Measurements from ENCODE around the gene DOP1B.

The DOP1B gene

DNA sequence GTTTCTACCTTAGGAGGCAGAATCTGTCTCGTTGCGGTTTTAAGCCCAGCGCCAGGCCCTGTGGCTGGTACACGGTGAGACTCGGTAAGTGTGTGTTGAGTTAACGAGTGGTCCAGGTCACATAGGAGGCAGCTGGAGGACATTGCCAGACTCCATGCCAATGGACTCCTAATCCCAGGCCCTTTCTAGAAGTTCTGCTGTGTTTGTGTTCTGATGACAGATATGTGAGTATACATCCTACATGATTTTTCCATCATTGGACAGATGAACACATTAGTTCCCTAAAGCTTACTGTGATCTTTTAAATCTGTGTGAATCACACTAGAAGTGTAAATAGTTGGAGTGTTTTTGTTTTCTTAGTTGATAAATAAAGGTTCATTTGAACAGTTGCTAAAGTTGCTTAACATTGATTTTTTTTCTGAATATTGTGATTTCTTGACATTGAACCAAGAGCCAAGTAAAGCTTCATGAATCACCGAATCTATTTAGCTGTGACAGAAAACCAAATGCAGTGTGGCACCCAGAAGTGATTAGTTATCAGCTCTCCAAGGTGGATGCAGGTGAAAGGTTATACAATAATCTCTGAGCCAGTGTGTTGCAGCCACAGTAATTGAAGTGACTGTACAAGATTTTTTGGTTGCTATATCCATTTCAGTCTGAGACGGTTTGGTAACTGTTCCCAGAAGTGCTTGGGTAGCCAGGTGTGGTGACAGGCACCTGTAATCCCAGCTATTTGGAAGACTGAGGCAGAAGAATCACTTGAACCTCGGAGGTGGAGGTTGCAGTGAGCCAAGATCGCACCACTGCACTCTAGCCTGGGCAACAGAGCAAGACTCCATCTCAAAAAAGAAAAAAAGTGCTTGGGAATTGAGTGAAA, 46.3 kb downstream of the DOP1B start:
- Histone ChIP-seq H3K4me3 (ENCODE audit: low read depth, low read length) (no peak overlapping the region), H3K4me1 (no peaks in the 10 kb centered on the region), H3K27me3 (no peaks in the 10 kb centered on the region), H3K9me3 (no peaks in the 10 kb centered on the region), H3K36me3 (no peaks in the 10 kb centered on the region)
- no peak for DNase-seq
- TF ChIP-seq, protein P1, sequence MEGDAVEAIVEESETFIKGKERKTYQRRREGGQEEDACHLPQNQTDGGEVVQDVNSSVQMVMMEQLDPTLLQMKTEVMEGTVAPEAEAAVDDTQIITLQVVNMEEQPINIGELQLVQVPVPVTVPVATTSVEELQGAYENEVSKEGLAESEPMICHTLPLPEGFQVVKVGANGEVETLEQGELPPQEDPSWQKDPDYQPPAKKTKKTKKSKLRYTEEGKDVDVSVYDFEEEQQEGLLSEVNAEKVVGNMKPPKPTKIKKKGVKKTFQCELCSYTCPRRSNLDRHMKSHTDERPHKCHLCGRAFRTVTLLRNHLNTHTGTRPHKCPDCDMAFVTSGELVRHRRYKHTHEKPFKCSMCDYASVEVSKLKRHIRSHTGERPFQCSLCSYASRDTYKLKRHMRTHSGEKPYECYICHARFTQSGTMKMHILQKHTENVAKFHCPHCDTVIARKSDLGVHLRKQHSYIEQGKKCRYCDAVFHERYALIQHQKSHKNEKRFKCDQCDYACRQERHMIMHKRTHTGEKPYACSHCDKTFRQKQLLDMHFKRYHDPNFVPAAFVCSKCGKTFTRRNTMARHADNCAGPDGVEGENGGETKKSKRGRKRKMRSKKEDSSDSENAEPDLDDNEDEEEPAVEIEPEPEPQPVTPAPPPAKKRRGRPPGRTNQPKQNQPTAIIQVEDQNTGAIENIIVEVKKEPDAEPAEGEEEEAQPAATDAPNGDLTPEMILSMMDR (IDR thresholded peaks at IDR 0.05; ENCODE audit: low read depth, low read length) = no peak

DNA sequence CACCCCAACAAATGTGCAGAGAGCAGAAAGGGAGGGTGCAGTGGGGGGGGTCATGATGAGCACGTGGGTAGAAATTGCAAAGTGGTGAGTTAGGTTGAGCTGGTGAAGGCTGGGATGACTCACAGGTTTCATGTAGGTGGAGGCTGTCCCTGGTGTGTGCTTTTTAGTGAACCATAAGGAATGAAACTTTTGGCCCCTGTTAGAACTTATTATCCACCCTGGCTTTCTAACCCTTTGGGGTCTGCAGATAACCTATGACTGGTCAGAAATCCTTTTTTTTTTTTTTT, 46.9 kb downstream of the DOP1B start:
- H3K9me3 ChIP-seq = no peaks in the 10 kb centered on the region
- no peak for DNase-seq
- TF ChIP-seq, protein P1 (IDR thresholded peaks at IDR 0.05; ENCODE audit: low read depth, low read length) = no peak
- no peaks in the 10 kb centered on the region for H3K36me3 ChIP-seq
- no peaks in the 10 kb centered on the region for H3K4me1 ChIP-seq
- H3K27me3 ChIP-seq = no peaks in the 10 kb centered on the region
- H3K4me3 ChIP-seq (ENCODE audit: low read depth, low read length) = no peak overlapping the region

DNA sequence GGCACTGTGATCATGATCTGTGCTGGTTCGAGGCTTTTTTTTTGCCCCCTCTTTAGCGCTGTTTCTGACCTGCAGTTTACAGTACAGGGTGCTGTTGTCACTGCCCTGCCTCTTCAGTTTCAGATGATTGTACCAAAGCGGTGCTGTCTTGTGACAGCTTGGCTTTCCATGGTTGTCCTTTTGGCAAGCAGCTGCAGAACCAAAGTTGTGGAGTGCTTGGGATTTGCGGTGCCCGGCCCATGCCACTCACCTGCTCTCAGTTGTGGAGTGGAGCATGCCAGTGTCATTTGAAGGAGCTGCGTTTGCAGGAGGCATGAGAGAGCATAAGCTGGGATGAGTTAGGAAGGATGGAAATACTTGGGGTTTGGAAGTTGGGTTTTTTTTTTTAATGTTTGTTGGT, 48.4 kb downstream of the DOP1B start:
- Histone ChIP-seq H3K4me3 (ENCODE audit: low read depth, low read length) (no peak overlapping the region), H3K9me3 (no peaks in the 10 kb centered on the region), H3K27me3 (no peaks in the 10 kb centered on the region), H3K36me3 (no peaks in the 10 kb centered on the region), H3K4me1 (no peaks in the 10 kb centered on the region)
- DNase-seq = no peak
- TF ChIP-seq, protein P1 (IDR thresholded peaks at IDR 0.05; ENCODE audit: low read depth, low read length) = no peak

DNA sequence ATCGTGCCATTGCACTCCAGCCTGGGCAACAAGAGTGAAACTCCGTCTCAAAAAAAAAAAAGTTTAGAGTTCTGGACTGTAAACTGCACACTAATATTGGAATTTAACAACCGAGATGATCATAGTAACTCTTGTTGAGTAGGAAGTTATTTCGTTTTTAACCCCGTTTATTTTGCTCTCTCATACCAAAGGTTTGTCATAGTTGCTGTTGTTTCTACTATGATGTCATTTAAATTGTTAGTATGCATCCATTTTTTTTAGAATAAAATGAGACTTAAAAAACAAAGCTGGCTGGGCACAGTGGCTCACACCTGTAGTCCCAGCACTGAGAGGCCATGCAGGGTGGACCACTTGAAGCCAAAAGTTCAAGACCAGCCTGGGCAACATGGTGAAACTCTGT, 49.3 kb downstream of the DOP1B start:
- H3K36me3 ChIP-seq = no peaks in the 10 kb centered on the region
- no peaks in the 10 kb centered on the region for H3K27me3 ChIP-seq
- no peak overlapping the region for H3K4me3 ChIP-seq (ENCODE audit: low read depth, low read length)
- DNase-seq = no peak
- H3K9me3 ChIP-seq = no peaks in the 10 kb centered on the region
- TF ChIP-seq, protein P1 (IDR thresholded peaks at IDR 0.05; ENCODE audit: low read depth, low read length) = no peak
- no peaks in the 10 kb centered on the region for H3K4me1 ChIP-seq
